Endothelial cell of umbilical vein (primary cell): ENCODE measurements around the gene SV2C. TPM values are rescaled to one million over a fixed set of nuclear protein-coding genes. Genes with fewer than 3 reads are reported as not detected.

Experiments
- BruUV-seq: library from RNA; stranded (reverse); fragments of 400-500 nt; replicated peaks from 2 replicates; lab custom pipeline; 2021; lab: Mats Ljungman, UMichigan
- CTCF ChIA-PET: fragments of 300-600, 350-600 bp; sonication (Branson Sonifier 250); formaldehyde crosslinking; loops from one replicate; lab custom pipeline; 2021; ENCODE audit warnings: antibody characterized with exemption, inconsistent platforms; lab: Charles Lee
- POLR2A ChIA-PET: fragments of 300-600, 350-600 bp; sonication (Branson Sonifier 250); formaldehyde crosslinking; loops from one replicate; lab custom pipeline; 2021; ENCODE audit warnings: antibody characterized with exemption, inconsistent platforms; lab: Charles Lee
- DNase-seq: peaks from one replicate; pipeline ENCODE4 v3.0.0-alpha.2; 2011; ENCODE audit warnings: low read depth, low spot score
- FAIRE-seq: peaks from 2 replicates; lab custom pipeline; 2011; peaks lifted over from hg19 to GRCh38; lab: Jason Lieb, UNC
- H2AFZ ChIP-seq: 2 replicates; pipeline ENCODE4 v1.6.0; 2012; ENCODE audit warnings: low read depth, low read length, control low read depth, inconsistent platforms
- H3K27ac ChIP-seq: 2 replicates; pipeline ENCODE4 v1.5.1; 2011; ENCODE audit warnings: low read depth, mild to moderate bottlenecking, control low read depth, low read length, moderate library complexity; ENCODE audit not compliant: insufficient read depth
- H3K27me3 ChIP-seq, 2 experiments: 2 replicates each; pipeline versions ENCODE4 v1.6.0 to v1.6.1; 2011; ENCODE audit warnings: low read length in 2 of 2, mixed read lengths in 1 of 2; ENCODE audit not compliant: control insufficient read depth in 2 of 2, insufficient read depth in 2 of 2
- H3K36me3 ChIP-seq, 2 experiments: 2 replicates in 1 of 2; 3 replicates in 1 of 2; pipeline ENCODE4 v1.5.1; 2011; ENCODE audit warnings: low read length in 2 of 2, mild to moderate bottlenecking in 1 of 2, moderate library complexity in 1 of 2; ENCODE audit not compliant: control insufficient read depth in 2 of 2, insufficient read depth in 2 of 2; ENCODE audit errors: extremely low read depth in 1 of 2
- H3K4me1 ChIP-seq: 3 replicates; pipeline ENCODE4 v1.5.1; 2011; ENCODE audit warnings: mild to moderate bottlenecking, low read length; ENCODE audit not compliant: control insufficient read depth, insufficient read depth; ENCODE audit errors: extremely low read depth
- H3K4me2 ChIP-seq: 2 replicates; pipeline ENCODE4 v1.6.1; 2011; ENCODE audit warnings: low read length, control low read depth, mixed read lengths; ENCODE audit not compliant: insufficient read depth
- H3K4me3 ChIP-seq, 3 experiments: fragments of 200-600 bp in 1 of 3; sonication (generic), shearing (Covaris generic) in 1 of 3; replicated peaks in 1 of 3; 2 replicates each; pipeline ENCODE4 v1.5.1; 2011 to 2016; ENCODE audit warnings: control low read depth in 3 of 3, low read length in 3 of 3, mild to moderate bottlenecking in 2 of 3, inconsistent platforms in 1 of 3, low read depth in 1 of 3, moderate library complexity in 1 of 3; ENCODE audit not compliant: insufficient read depth in 1 of 3
- H3K79me2 ChIP-seq: 2 replicates; pipeline ENCODE4 v1.6.0; 2012; ENCODE audit warnings: low read length, inconsistent platforms; ENCODE audit not compliant: control insufficient read depth, insufficient read depth
- H3K9ac ChIP-seq: replicated peaks from 2 replicates; pipeline ENCODE3; 2011; ENCODE audit warnings: low read length, control low read depth; ENCODE audit not compliant: insufficient read depth; ENCODE audit errors: extremely low read depth
- H3K9me1 ChIP-seq: replicated peaks from 3 replicates; pipeline ENCODE4 v1.6.0; 2011; ENCODE audit warnings: mild to moderate bottlenecking, low read length; ENCODE audit not compliant: control insufficient read depth, insufficient read depth; ENCODE audit errors: extremely low read depth
- H3K9me3 ChIP-seq: replicated peaks from 2 replicates; pipeline ENCODE4 v1.5.1; 2012; ENCODE audit warnings: low read length, inconsistent platforms; ENCODE audit not compliant: control insufficient read depth, insufficient read depth
- H4K20me1 ChIP-seq: replicated peaks from 2 replicates; pipeline ENCODE3; 2011; ENCODE audit warnings: mild to moderate bottlenecking, low read length; ENCODE audit not compliant: control insufficient read depth, insufficient read depth; ENCODE audit errors: extremely low read depth
- CTCF ChIP-seq, 2 donors: IDR thresholded peaks; 1 replicate in 1 of 2; 2 replicates in 1 of 2; pipeline ENCODE4 v1.5.1; 2011; ENCODE audit warnings: low read length in 2 of 2, mild to moderate bottlenecking in 2 of 2, moderate library complexity in 2 of 2, control low read depth in 1 of 2, inconsistent platforms in 1 of 2, low read depth in 1 of 2; ENCODE audit not compliant: insufficient read depth in 1 of 2; ENCODE audit errors: extremely low read depth in 1 of 2
- EZH2 ChIP-seq: IDR thresholded peaks from 2 replicates; pipeline ENCODE4 v1.6.1; 2012; ENCODE audit warnings: borderline replicate concordance, low read depth, mild to moderate bottlenecking, moderate library complexity, low read length, inconsistent platforms; ENCODE audit not compliant: severe bottlenecking
- FOS ChIP-seq: IDR thresholded peaks from 2 replicates; pipeline ENCODE4 v1.6.1; 2011; ENCODE audit warnings: mild to moderate bottlenecking, low read length, moderate library complexity, borderline replicate concordance; ENCODE audit not compliant: insufficient read depth
- GATA2 ChIP-seq: IDR thresholded peaks from 2 replicates; pipeline ENCODE4 v1.7.0; 2011; ENCODE audit warnings: low read depth, mild to moderate bottlenecking, moderate library complexity, mixed read lengths, low read length; ENCODE audit not compliant: insufficient read length, insufficient read depth
- JUN ChIP-seq: IDR thresholded peaks from 2 replicates; pipeline ENCODE4 v1.6.1; 2011; ENCODE audit warnings: borderline replicate concordance, low read depth; ENCODE audit not compliant: insufficient read length, insufficient read depth
- MAX ChIP-seq: IDR thresholded peaks from 2 replicates; pipeline ENCODE4 v1.6.1; 2011; ENCODE audit not compliant: insufficient read depth, insufficient read length
- MYC ChIP-seq: IDR thresholded peaks from one replicate; pipeline ENCODE4 v1.6.1; 2011; ENCODE audit warnings: mild to moderate bottlenecking, low read depth, low read length
- POLR2A ChIP-seq: IDR thresholded peaks from 2 replicates; pipeline ENCODE4 v1.6.1; 2012; ENCODE audit warnings: low read depth, mild to moderate bottlenecking, control low read depth, low read length
- POLR2AphosphoS5 ChIP-seq: IDR thresholded peaks from 2 replicates; pipeline ENCODE4 v1.6.1; 2012; ENCODE audit warnings: low read depth, mild to moderate bottlenecking, control low read depth, low read length, moderate library complexity; ENCODE audit not compliant: insufficient read depth
- dilution Hi-C: fragments of 300-500 bp; cut with MboI; formaldehyde crosslinking; loops from one replicate; pipeline ENCODE4 v1.15.0; 2019; ENCODE audit warnings: low sequenced_read_pairs; ENCODE audit not compliant: extremely low pct_ligation_motif_present
- intact Hi-C: fragments of 100-400 bp; cut with micrococcal nuclease; formaldehyde crosslinking; loops from one replicate; pipeline ENCODE4 v1.10.0; 2022
- polyA plus RNA-seq, 4 experiments: library from polyadenylated mRNA; depleted of rRNA in 3 of 4; stranded (reverse) in 3 of 4; unstranded in 1 of 4; fragments of >200 nt; gene quantifications; 2 replicates each; pipeline versions ENCODE4 v1.2.1 to v1.2.3, GENCODE V29; 2011 to 2012; ENCODE audit warnings: missing spikeins in 1 of 4
- total RNA-seq: library from RNA; stranded (reverse); gene quantifications from 2 replicates; pipeline ENCODE4 v1.2.3, GENCODE V29; 2021

SV2C gene
- total and polyA plus RNA-seq, 2 donors (not counting 3 experiments of a cell fraction or from before 2014, with no cell fraction given), result not detected

- Histone ChIP-seq H3K4me2 (no peak overlapping the region), H3K4me1 (no peaks in the 10 kb centered on the region), H3K4me3 (no peak overlapping the region), H3K9me1 (no peaks in the 10 kb centered on the region), H3K9me3 (no peaks in the 10 kb centered on the region), H4K20me1 (no peaks in the 10 kb centered on the region), H3K27me3 (peaks cover 0 to 2% of the 10 kb centered on the region in 2 experiments), H3K9ac (no peak overlapping the region), H2AFZ (no peak overlapping the region), H3K27ac (no peak overlapping the region), H3K36me3 (no peaks in the 10 kb centered on the region), H3K79me2 (no peaks in the 10 kb centered on the region)
- dilution Hi-C loops (no loop called here), intact Hi-C loops (no loop called here)
- no peak for DNase-seq
- ChIA-PET CTCF (no interaction called here), POLR2A (no interaction called here)
- TF ChIP-seq POLR2AphosphoS5, result no peak
- TF ChIP-seq CTCF (IDR thresholded peaks at IDR 0.05; ENCODE audit: extremely low read depth in 1 of 2, insufficient read depth in 1 of 2, low read depth in 1 of 2, low read length in 2 of 2), result no peak
- BruUV-seq, result no TSS peak
- no peak for FAIRE-seq
Measured at GRCh38 chr5:76137887-76138542, 54.8 kb downstream of the SV2C start.

- Histone ChIP-seq H3K27ac (no peak overlapping the region), H3K79me2 (no peaks in the 10 kb centered on the region), H3K4me1 (no peaks in the 10 kb centered on the region), H3K4me3 (no peak overlapping the region), H2AFZ (no peak overlapping the region), H4K20me1 (no peaks in the 10 kb centered on the region), H3K36me3 (no peaks in the 10 kb centered on the region), H3K4me2 (no peak overlapping the region), H3K27me3 (peaks cover 0 to 2% of the 10 kb centered on the region in 2 experiments), H3K9ac (no peak overlapping the region), H3K9me1 (no peaks in the 10 kb centered on the region), H3K9me3 (no peaks in the 10 kb centered on the region)
- ChIA-PET POLR2A (no interaction called here), CTCF (interaction anchor here (1.6 kb wide), 1 partner anchor 31 kb away, joined by 4 read pairs; no protein-coding TSS in a partner anchor)
- dilution Hi-C loops (no loop called here), intact Hi-C loops (no loop called here)
- no TSS peak for BruUV-seq
- no peak for FAIRE-seq
- TF ChIP-seq EZH2 (no peak), FOS (no peak), MYC (no peak), GATA2 (no peak), MAX (no peak), POLR2AphosphoS5 (no peak), CTCF (IDR thresholded peaks at IDR 0.05; ENCODE audit: extremely low read depth in 1 of 2, insufficient read depth in 1 of 2, low read depth in 1 of 2, low read length in 2 of 2) (no peak), JUN (no peak), POLR2A (no peak)
- no peak for DNase-seq
Measured at GRCh38 chr5:76143884-76144283, 60.7 kb downstream of the SV2C start.
